K562 (cell line): Measurements from ENCODE around the gene PRTFDC1. TPM values are rescaled to one million over a fixed set of nuclear protein-coding genes. Genes with fewer than 3 reads are reported as not detected.

Experiments used
- CHD1 ChIP-seq: fragments of 200-600 bp; sonication (generic); IDR thresholded peaks from one replicate; pipeline ENCODE4 v1.6.1; 2012; ENCODE audit warnings: mild to moderate bottlenecking, moderate library complexity, low read length, inconsistent platforms
- EZH2 ChIP-seq: IDR thresholded peaks from 2 replicates; pipeline ENCODE4 v1.6.1; 2012; ENCODE audit warnings: low read depth, mild to moderate bottlenecking, inconsistent platforms, low read length, borderline replicate concordance
- GABPB1 ChIP-seq: sonication (generic); formaldehyde crosslinking; IDR thresholded peaks from 2 replicates; pipeline ENCODE4 v1.8.0; 2022; ENCODE audit warnings: mild to moderate bottlenecking, missing genetic modification reagents
- GATA2 ChIP-seq: sonication (generic); formaldehyde crosslinking; IDR thresholded peaks from 2 replicates; pipeline ENCODE4 v1.4.0; 2020; ENCODE audit warnings: mild to moderate bottlenecking, missing genetic modification reagents
- HDAC6 ChIP-seq: IDR thresholded peaks from 2 replicates; pipeline ENCODE4 v1.6.1; 2012; ENCODE audit warnings: low read depth, mild to moderate bottlenecking, control low read depth, inconsistent platforms, low read length, moderate library complexity
- HMG20B ChIP-seq: fragments of 250-450 bp; sonication (Bioruptor Pico); IDR thresholded peaks from 2 replicates; pipeline ENCODE4 v1.5.0; 2021; ENCODE audit warnings: mild to moderate bottlenecking
- IRF2 ChIP-seq: sonication (generic); formaldehyde crosslinking; IDR thresholded peaks from 2 replicates; pipeline ENCODE4 v1.8.1; 2022; ENCODE audit warnings: mild to moderate bottlenecking, missing genetic modification reagents
- KDM4B ChIP-seq, 2 experiments: fragments of 450-650 bp in 1 of 2; sonication (generic) in 1 of 2; IDR thresholded peaks; 2 replicates each; pipeline ENCODE4 v1.6.1; 2016 to 2017; ENCODE audit warnings: borderline replicate concordance in 2 of 2, antibody characterized with exemption in 1 of 2, low read depth in 1 of 2, mild to moderate bottlenecking in 1 of 2
- MTA2 ChIP-seq: fragments of 450-650 bp; IDR thresholded peaks from 2 replicates; pipeline ENCODE4 v1.6.1; 2016; ENCODE audit warnings: low read depth
- NCOA6 ChIP-seq: fragments of 450-650 bp; IDR thresholded peaks from 2 replicates; pipeline ENCODE4 v1.6.1; 2017; ENCODE audit warnings: mild to moderate bottlenecking
- NR2C1 ChIP-seq, 2 experiments: fragments of 450-650 bp; IDR thresholded peaks; 2 replicates each; pipeline ENCODE4 v1.6.1; 2017; ENCODE audit warnings: mild to moderate bottlenecking in 2 of 2, antibody characterized with exemption in 1 of 2, inconsistent platforms in 1 of 2, missing compliant biosample characterization in 1 of 2, missing genetic modification characterization in 1 of 2
- NR3C1 ChIP-seq: sonication (generic); formaldehyde crosslinking; IDR thresholded peaks from 2 replicates; pipeline ENCODE4 v1.8.1; 2022; ENCODE audit warnings: missing genetic modification reagents
- POLR2H ChIP-seq: IDR thresholded peaks from 2 replicates; pipeline ENCODE4 v1.6.1; 2016; ENCODE audit warnings: missing genetic modification characterization, low read depth, mild to moderate bottlenecking, control low read depth, missing compliant biosample characterization, moderate library complexity
- SMARCC2 ChIP-seq: fragments of 450-650 bp; IDR thresholded peaks from 2 replicates; pipeline ENCODE4 v1.6.1; 2017; ENCODE audit warnings: antibody characterized with exemption, moderate library complexity, mild to moderate bottlenecking, low read depth
- SUPT5H ChIP-seq: fragments of 450-650 bp; IDR thresholded peaks from 2 replicates; pipeline ENCODE4 v1.6.1; 2016
- ZC3H8 ChIP-seq: fragments of 450-650 bp; IDR thresholded peaks from 2 replicates; pipeline ENCODE4 v1.6.1; 2017
- ZNF165 ChIP-seq: fragments of 250-450 bp; sonication (Bioruptor Pico); IDR thresholded peaks from 2 replicates; pipeline ENCODE4 v1.4.0; 2020; ENCODE audit warnings: borderline replicate concordance
- ZNF408 ChIP-seq: fragments of 250-450 bp; sonication (Bioruptor Pico); IDR thresholded peaks from 2 replicates; pipeline ENCODE4 v1.4.0; 2020; ENCODE audit warnings: low read depth, mild to moderate bottlenecking, moderate library complexity
- ZNF785 ChIP-seq: fragments of 250-450 bp; sonication (Bioruptor Pico); IDR thresholded peaks from 2 replicates; pipeline ENCODE4 v1.4.0; 2020; ENCODE audit warnings: mild to moderate bottlenecking
- polyA plus RNA-seq, 8 experiments: library from polyadenylated mRNA; depleted of rRNA in 4 of 8; stranded (reverse) in 5 of 8; unstranded in 3 of 8; fragments of >200 nt; fragmentation: Nextera tagmentation in 2 of 8; fragmentation: Illumina TruSeq in 1 of 8; extraction: Ambion mirVana in 2 of 8; extraction: Trizol in 1 of 8; gene quantifications; 2 replicates each; pipeline versions ENCODE4 v1.2.1 to v1.2.3, GENCODE V29; 2011 to 2014; ENCODE audit warnings: inconsistent platforms in 1 of 8, missing spikeins in 1 of 8
- total RNA-seq, 7 experiments: library from RNA; depleted of rRNA in 6 of 7; stranded (reverse); fragments of >200 nt in 6 of 7; fragmentation: Illumina TruSeq in 2 of 7; extraction: Trizol in 2 of 7; gene quantifications; 2 replicates each; pipeline versions ENCODE4 v1.2.1 to v1.2.3, GENCODE V29; 2011 to 2021; ENCODE audit warnings: low replicate concordance in 1 of 7
- TF ChIP-seq, protein P1 (sequence below): sonication (generic); formaldehyde crosslinking; IDR thresholded peaks from 2 replicates; pipeline ENCODE4 v1.8.1; 2022; ENCODE audit warnings: missing genetic modification reagents
- TF ChIP-seq, protein P2 (sequence below): sonication (generic); formaldehyde crosslinking; IDR thresholded peaks from 2 replicates; pipeline ENCODE4 v1.8.1; 2023; ENCODE audit warnings: mild to moderate bottlenecking, missing genetic modification reagents
- TF ChIP-seq, protein P3 (sequence below): fragments of 450-650 bp; IDR thresholded peaks from 2 replicates; pipeline ENCODE4 v1.6.1; 2018; ENCODE audit warnings: mild to moderate bottlenecking, low read depth; ENCODE audit not compliant: partially characterized antibody
- TF ChIP-seq, protein P4 (sequence below): sonication (generic); formaldehyde crosslinking; IDR thresholded peaks from 2 replicates; pipeline ENCODE4 v1.9.0; 2022; ENCODE audit warnings: mild to moderate bottlenecking, missing genetic modification reagents
- TF ChIP-seq, protein P5 (sequence below): fragments of 250-450 bp; sonication (Bioruptor Pico); IDR thresholded peaks from 2 replicates; pipeline ENCODE4 v1.8.0; 2021; ENCODE audit warnings: borderline replicate concordance, mild to moderate bottlenecking, moderate library complexity; ENCODE audit not compliant: poor library complexity, severe bottlenecking

PRTFDC1 gene
- total and polyA plus RNA-seq, 9 of the 15 experiments (the other 6 are each of a cell fraction or from before 2014, with no cell fraction given), result 7.0 to 27.6 (median 10.0) TPM

DNA sequence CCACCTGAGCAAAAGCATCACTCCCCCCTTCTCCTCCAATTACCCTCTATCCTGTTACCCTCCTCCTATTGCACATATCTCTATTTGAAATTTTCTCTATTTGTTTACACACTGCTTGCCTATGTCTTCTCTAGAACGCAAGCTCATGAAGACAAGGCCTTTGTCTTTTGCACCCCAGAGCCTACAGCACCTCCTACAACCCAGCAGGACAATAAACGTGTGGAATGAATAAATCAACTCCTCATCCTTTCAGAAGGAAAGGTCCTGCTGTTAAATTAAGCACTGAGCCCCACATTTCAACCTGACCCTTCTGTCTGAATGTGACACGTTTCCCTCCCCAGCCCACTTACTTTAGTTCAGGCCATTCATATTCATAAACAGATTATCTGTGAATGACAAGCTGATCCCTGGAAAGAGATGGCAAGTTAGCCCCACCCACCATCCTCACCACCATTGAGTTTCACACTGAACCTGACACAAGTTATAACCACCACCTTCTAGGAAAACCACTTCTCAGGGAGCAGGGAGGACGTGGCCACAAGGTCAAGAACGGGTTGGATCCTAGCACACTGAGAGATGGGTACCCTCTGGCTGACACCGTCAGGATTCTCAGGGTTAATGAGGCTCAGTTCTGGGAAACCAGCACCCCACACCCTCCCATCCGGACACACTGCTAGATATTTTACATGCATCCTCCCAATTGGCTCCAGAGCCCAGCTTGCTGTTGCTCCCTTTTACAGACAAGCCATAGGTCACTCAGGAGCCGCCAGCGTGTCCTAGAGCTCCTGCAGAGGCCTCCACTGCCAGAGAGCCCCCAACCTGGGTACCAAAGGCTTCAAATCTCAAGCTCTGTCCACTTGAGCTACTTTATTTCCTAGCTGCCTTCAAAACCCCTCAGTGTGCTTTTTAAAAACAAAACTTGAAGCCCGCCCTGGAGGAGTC lies 934 bp downstream of the PRTFDC1 start (continued):
- no peak for TF ChIP-seq HDAC6
- no peak for TF ChIP-seq IRF2
- TF ChIP-seq, protein P1, sequence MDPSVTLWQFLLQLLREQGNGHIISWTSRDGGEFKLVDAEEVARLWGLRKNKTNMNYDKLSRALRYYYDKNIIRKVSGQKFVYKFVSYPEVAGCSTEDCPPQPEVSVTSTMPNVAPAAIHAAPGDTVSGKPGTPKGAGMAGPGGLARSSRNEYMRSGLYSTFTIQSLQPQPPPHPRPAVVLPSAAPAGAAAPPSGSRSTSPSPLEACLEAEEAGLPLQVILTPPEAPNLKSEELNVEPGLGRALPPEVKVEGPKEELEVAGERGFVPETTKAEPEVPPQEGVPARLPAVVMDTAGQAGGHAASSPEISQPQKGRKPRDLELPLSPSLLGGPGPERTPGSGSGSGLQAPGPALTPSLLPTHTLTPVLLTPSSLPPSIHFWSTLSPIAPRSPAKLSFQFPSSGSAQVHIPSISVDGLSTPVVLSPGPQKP (CRISPR knock-in tag), result no peak
- no peak for TF ChIP-seq ZC3H8
- TF ChIP-seq GABPB1 (CRISPR knock-in tag), result no peak
- TF ChIP-seq ZNF785 (CRISPR knock-in tag), result no peak
- TF ChIP-seq EZH2, result no peak
- TF ChIP-seq CHD1, result no peak
- TF ChIP-seq ZNF408, result no peak
- no peak for TF ChIP-seq ZNF165 (CRISPR knock-in tag)
- TF ChIP-seq NR2C1 (IDR thresholded peaks at IDR 0.05), result 0 out of 2 replicates have a peak, but pooled peaks have one; percentile 12
- peak; percentile 50; the same call in 1 of the 2 replicates for TF ChIP-seq NR2C1 (tag; IDR thresholded peaks at IDR 0.05)
- TF ChIP-seq POLR2H (tag), result peak; percentile 86
- no peak for TF ChIP-seq NCOA6
- TF ChIP-seq NR3C1 (CRISPR knock-in tag), result no peak
- TF ChIP-seq, protein P2, sequence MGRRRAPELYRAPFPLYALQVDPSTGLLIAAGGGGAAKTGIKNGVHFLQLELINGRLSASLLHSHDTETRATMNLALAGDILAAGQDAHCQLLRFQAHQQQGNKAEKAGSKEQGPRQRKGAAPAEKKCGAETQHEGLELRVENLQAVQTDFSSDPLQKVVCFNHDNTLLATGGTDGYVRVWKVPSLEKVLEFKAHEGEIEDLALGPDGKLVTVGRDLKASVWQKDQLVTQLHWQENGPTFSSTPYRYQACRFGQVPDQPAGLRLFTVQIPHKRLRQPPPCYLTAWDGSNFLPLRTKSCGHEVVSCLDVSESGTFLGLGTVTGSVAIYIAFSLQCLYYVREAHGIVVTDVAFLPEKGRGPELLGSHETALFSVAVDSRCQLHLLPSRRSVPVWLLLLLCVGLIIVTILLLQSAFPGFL (CRISPR knock-in tag), result no peak
- TF ChIP-seq SMARCC2, result no peak
- TF ChIP-seq, protein P3, sequence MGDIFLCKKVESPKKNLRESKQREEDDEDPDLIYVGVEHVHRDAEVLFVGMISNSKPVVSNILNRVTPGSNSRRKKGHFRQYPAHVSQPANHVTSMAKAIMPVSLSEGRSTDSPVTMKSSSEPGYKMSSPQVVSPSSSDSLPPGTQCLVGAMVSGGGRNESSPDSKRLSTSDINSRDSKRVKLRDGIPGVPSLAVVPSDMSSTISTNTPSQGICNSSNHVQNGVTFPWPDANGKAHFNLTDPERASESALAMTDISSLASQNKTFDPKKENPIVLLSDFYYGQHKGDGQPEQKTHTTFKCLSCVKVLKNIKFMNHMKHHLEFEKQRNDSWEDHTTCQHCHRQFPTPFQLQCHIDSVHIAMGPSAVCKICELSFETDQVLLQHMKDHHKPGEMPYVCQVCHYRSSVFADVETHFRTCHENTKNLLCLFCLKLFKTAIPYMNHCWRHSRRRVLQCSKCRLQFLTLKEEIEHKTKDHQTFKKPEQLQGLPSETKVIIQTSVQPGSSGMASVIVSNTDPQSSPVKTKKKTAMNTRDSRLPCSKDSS, result no peak
- TF ChIP-seq, protein P4, sequence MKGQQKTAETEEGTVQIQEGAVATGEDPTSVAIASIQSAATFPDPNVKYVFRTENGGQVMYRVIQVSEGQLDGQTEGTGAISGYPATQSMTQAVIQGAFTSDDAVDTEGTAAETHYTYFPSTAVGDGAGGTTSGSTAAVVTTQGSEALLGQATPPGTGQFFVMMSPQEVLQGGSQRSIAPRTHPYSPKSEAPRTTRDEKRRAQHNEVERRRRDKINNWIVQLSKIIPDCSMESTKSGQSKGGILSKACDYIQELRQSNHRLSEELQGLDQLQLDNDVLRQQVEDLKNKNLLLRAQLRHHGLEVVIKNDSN (CRISPR knock-in tag), result no peak
- TF ChIP-seq HMG20B, result no peak
- TF ChIP-seq MTA2, result no peak
- peak; percentile 76 for TF ChIP-seq SUPT5H
- TF ChIP-seq KDM4B (IDR thresholded peaks at IDR 0.05; ENCODE audit: borderline replicate concordance in 2 of 2, low read depth in 1 of 2), result no peak
- TF ChIP-seq, protein P5, sequence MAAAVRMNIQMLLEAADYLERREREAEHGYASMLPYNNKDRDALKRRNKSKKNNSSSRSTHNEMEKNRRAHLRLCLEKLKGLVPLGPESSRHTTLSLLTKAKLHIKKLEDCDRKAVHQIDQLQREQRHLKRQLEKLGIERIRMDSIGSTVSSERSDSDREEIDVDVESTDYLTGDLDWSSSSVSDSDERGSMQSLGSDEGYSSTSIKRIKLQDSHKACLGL (CRISPR knock-in tag), result no peak
- no peak for TF ChIP-seq GATA2
